GM12872 (cell line): ENCODE measurements around the gene CD200.

ENCODE experiments used
- TF ChIP-seq, protein P1 (sequence below): IDR thresholded peaks from 3 replicates; pipeline ENCODE4 v1.5.1; 2011; ENCODE audit warnings: low read depth, mild to moderate bottlenecking, low read length, moderate library complexity; ENCODE audit not compliant: insufficient read depth

CD200 gene

DNA sequence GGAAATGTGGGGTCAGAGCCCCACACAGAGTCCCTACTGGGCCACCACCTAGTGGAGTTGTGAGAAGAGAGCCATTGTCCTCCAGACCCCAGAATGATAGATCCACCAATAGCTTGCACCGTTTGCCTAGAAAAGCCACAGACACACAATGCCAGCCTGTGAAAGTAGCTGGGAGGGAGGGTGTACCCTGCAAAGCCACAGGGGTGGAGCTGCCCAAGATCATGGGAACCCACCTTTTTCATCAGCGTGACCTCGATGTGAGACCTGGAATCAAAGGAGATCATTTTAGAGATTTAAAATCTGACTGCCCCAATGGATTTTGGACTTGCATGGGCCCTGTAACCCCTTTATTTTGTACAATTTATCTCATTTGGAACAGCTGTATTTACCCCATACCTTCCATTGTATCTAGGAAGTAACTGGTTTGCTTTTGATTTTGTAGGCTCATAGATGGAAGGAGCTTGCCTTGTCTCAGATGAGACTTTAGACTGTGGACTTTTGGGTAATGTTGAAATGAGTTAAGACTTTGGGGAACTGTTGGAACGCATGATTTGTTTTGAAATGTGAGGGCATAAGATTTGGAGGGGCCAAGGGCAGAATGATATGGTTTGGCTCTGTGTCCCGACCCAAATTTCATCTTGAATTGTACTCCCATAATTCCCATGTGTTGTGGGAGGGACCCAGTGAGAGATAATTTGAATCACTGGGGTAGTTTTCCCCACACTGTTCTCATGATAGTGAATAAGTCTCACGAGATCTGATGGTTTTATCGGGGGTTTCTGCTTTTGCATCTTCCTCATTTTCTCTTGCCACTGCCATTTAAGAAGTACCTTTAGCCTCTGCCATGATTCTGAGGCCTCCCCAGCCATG, 49.0 kb downstream of the CD200 start:
- TF ChIP-seq, protein P1, sequence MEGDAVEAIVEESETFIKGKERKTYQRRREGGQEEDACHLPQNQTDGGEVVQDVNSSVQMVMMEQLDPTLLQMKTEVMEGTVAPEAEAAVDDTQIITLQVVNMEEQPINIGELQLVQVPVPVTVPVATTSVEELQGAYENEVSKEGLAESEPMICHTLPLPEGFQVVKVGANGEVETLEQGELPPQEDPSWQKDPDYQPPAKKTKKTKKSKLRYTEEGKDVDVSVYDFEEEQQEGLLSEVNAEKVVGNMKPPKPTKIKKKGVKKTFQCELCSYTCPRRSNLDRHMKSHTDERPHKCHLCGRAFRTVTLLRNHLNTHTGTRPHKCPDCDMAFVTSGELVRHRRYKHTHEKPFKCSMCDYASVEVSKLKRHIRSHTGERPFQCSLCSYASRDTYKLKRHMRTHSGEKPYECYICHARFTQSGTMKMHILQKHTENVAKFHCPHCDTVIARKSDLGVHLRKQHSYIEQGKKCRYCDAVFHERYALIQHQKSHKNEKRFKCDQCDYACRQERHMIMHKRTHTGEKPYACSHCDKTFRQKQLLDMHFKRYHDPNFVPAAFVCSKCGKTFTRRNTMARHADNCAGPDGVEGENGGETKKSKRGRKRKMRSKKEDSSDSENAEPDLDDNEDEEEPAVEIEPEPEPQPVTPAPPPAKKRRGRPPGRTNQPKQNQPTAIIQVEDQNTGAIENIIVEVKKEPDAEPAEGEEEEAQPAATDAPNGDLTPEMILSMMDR, result no peak

DNA sequence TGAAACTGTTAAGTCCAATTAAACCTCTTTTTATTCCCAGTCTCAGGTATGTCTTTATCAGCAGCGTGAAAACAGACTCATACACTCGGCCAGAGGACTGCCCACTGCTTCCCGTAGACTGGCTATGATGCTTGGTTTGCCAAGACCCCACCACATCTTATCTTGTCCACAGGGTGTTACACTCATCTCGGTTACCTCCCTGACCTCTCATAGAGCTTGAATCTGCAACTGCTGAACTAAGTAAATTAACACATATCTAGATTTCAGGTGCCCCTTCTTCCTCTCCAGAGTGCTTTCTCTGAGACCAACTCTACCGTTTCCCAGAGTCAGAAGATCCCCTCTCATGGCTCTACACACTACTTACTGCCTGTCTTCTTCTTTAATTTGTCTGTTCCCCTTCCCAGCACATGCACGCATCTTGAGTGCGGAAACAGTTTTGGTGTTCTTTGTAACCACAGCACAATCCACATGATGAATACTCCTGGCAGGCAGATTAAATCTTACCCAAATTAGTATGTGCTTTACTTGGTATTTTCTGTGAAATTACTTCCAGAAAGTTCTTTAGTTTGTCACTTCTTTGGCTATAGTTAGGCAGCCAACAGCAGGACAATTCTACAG, 49.7 kb downstream of the CD200 start:
- TF ChIP-seq, protein P1, result no peak

DNA sequence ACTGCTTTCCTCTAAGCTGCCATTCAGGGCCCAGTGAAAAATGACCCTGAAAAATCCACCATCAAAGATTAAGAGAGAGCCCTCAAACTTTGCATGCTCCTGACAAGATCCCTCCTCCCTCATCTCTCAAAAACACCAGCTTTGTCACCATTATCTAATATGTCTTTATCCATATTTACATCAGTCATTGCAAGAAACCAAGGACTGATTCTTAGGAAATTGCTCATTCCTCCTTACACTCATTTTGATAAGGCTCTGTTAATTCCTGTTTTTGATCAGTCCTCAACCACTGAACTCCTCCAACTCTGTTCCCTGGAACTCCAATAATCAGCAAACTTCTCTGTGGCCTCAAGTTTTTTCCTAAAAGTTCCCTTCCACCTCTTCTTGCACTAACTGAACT, 51.8 kb downstream of the CD200 start:
- TF ChIP-seq, protein P1, result no peak

DNA sequence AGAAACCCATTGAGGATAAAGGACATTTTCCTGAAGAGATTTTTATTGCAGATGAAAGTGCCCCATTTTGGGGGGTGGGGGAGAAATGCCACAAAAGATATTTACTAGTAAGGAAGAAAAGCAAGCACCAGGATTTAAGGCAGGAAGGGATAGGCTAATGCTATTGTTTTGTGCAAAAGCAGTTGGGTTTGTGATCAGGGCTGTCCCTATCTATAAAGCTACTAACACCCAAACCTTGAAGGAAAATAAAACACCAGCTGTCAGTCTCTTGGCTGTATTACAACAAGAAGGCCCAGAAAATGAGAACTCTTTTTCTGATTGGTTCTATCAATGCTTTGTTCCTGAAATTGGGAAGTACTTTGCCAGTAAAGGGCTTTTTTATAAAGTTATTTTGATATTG, 56.0 kb downstream of the CD200 start:
- TF ChIP-seq, protein P1, result no peak

DNA sequence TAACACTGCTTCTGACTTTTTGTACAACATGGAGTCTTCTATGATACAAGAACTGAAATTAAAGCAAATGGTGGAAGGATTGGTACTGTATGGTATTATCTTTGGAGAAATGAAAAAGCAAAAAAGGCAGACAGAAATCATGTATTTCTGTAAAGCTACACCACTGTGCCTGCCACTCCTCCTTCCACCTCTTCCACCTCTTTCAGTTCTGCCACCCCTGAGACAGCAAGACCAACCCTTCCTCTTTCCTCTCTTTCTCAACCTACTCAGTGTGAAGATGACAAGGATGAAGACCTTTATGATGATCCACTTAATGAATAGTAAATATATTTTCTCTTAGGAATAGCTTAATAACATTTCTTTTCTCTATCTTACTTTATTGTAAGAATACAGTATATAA, 57.0 kb downstream of the CD200 start:
- TF ChIP-seq, protein P1, result no peak

DNA sequence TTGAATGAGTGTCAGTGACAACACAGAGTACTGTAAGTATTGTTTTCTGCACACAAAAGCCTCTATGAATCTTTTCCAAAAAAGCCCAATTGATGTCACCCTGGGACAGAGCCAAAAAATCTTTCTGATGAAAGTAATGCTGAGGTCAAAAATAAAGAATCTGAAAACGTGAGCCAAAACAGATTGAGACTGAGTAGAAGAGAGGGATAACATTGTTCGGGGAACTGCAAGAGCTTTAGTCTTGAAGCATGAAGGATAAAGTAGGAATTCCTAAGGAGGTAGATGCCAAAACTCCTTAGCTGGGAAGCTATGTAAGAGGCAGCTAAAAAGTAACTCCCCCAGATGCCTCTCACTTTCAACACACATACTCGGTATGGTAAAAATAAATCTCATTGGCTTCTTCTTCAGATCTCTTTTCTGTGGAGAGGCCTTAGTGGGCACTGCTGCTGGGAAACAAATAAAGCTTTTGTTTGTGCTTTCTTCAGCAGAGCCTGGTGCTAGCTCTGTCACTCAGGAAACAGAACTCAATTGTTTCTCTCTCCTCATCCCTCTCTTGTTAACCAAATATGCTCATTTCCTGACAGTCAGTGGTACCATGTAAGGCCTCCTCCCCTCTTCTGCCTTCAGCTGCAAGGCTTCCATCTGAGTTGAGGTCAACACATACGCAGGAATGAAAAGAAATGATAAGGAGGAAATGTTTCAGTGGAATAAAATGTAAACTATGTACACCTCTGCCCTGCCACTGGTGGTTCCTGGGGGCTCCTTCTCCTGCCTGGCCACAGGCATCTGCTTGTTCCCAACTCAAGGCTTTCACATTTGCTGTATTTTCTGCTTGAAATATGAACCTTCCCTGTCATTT, 58.1 kb downstream of the CD200 start:
- TF ChIP-seq, protein P1, result no peak

DNA sequence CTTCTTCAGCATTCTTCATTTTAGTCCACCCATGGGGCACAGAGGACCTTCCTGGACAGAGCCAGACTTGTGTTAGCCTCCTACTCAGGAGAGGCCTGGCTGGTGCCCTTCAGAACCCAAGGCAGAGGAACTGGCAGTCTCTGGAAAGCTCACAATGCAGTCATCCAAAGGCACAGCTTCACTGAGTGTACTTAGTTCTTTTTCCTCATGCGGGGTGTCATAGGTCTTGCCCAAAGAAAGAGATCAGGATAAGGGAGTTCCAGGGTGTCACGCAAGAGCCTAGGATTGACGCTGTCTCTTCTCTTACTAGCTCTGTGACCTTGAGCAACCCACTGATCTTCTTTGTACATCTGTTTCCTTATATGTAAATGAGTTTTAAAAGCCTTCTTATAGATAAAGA, 58.7 kb downstream of the CD200 start:
- TF ChIP-seq, protein P1, result no peak
